ENCODE data around the gene DCLRE1B. TPM values are rescaled to one million over a fixed set of nuclear protein-coding genes. Genes with fewer than 3 reads are reported as not detected.

Gene DCLRE1B
- total and polyA plus RNA-seq, 9 of the 15 experiments (the other 6 are each of a cell fraction or from before 2014, with no cell fraction given) = 10.6 to 28.8 (median 17.2) TPM

GRCh38 chr1:113904674-113905434 is at the start of gene DCLRE1B, which contains the start of gene AP4B1 (continued):
- TF ChIP-seq BCLAF1 (IDR thresholded peaks at IDR 0.05; ENCODE audit: borderline replicate concordance in 1 of 2, control insufficient read depth in 1 of 2, low read depth in 2 of 2, low read length in 1 of 2) (peak in 1 of 2 experiments; percentile 76; a peak in 1 of 4 replicates), EP400 (IDR thresholded peaks at IDR 0.05) (peak; percentile 95), KLF16 (IDR thresholded peaks at IDR 0.05) (peak; percentile 77), ZBTB5 (IDR thresholded peaks at IDR 0.05) (no peak), YY1 (IDR thresholded peaks at IDR 0.05; ENCODE audit: borderline replicate concordance in 1 of 3, control insufficient read depth in 1 of 3, extremely low read depth in 1 of 3, insufficient read depth in 3 of 3, insufficient read length in 1 of 3, insufficient replicate concordance in 2 of 3, low read depth in 1 of 3, low read length in 2 of 3) (peak in 2 of 3 experiments; percentile 72 to 87), E2F1 (CRISPR knock-in tag; IDR thresholded peaks at IDR 0.05) (peak; percentile 97), IRF2 (CRISPR knock-in tag; IDR thresholded peaks at IDR 0.05) (no peak), RHOXF2B (CRISPR knock-in tag; conservative IDR thresholded peaks at IDR 0.05) (no peak), PRDM10 (IDR thresholded peaks at IDR 0.05; ENCODE audit: partially characterized antibody) (peak; percentile 79), PBX2 (CRISPR knock-in tag; IDR thresholded peaks at IDR 0.05; ENCODE audit: low read depth) (no peak), PBX2 (tag; conservative IDR thresholded peaks at IDR 0.05; ENCODE audit: low read depth) (0 out of 2 replicates have a peak, but pooled peaks have one; percentile 42), TBL1XR1 (IDR thresholded peaks at IDR 0.05; ENCODE audit: low read length in 2 of 2) (peak; percentile 77 to 87; a peak in 3 of 4 replicates)

Data from K562 (cell line).